Vagina (tissue), 2 donors: ENCODE measurements around the gene PTPRD.

ENCODE experiments used
- CTCF ChIP-seq, 3 experiments: fragments of 450-650 bp in 2 of 3; fragments of 200-600 bp in 1 of 3; sonication (generic) in 1 of 3; IDR thresholded peaks; one replicate each; pipeline ENCODE4 v1.5.1; 2017 to 2019; ENCODE audit warnings: antibody characterized with exemption in 3 of 3, mild to moderate bottlenecking in 2 of 3, moderate library complexity in 2 of 3
- POLR2A ChIP-seq, 2 donors: fragments of 450-650 bp; IDR thresholded peaks; one replicate each; pipeline ENCODE4 v1.6.1; 2017; ENCODE audit warnings: antibody characterized with exemption in 2 of 2, mild to moderate bottlenecking in 2 of 2, moderate library complexity in 2 of 2
- POLR2AphosphoS5 ChIP-seq, 2 donors: sonication (generic); formaldehyde crosslinking; IDR thresholded peaks; one replicate each; pipeline ENCODE4 v1.9.0; 2017; ENCODE audit warnings: antibody characterized with exemption in 2 of 2, mild to moderate bottlenecking in 2 of 2, low read depth in 1 of 2; ENCODE audit not compliant: insufficient read depth in 1 of 2

GRCh38 chr9:8907868-8908267 lies 1704.9 kb downstream of the PTPRD start:
- TF ChIP-seq POLR2AphosphoS5 (IDR thresholded peaks at IDR 0.05; ENCODE audit: insufficient read depth in 1 of 2, low read depth in 1 of 2) (no peak), CTCF (IDR thresholded peaks at IDR 0.05) (no peak), POLR2A (IDR thresholded peaks at IDR 0.05) (no peak)
